ENCODE measurements around the gene JOSD1.

The JOSD1 gene

GRCh38 chr22:38696606-38697424 lies 3.9 kb downstream of the JOSD1 start:
- no peaks in the 10 kb centered on the region for H3K27me3 ChIP-seq (ENCODE audit: control insufficient read depth, insufficient read depth, low read length)
- no peak overlapping the region for H3K9ac ChIP-seq (ENCODE audit: low read depth, low read length)
- H3K4me3 ChIP-seq (ENCODE audit: low read depth, low read length): no peak overlapping the region
- no peaks in the 10 kb centered on the region for H3K36me3 ChIP-seq (ENCODE audit: control insufficient read depth, insufficient read depth, low read length)
- H3K4me1 ChIP-seq (ENCODE audit: control insufficient read depth, insufficient read depth, low read length): peaks cover 5% of the 10 kb centered on the region
- no peaks in the 10 kb centered on the region for H3K9me3 ChIP-seq (ENCODE audit: control insufficient read depth, insufficient read depth, low read length)

GRCh38 chr22:38694940-38695339 lies 5.8 kb downstream of the JOSD1 start:
- Histone ChIP-seq H3K9ac (ENCODE audit: low read depth, low read length) (no peak overlapping the region), H3K4me3 (ENCODE audit: low read depth, low read length) (no peak overlapping the region), H3K36me3 (ENCODE audit: control insufficient read depth, insufficient read depth, low read length) (no peaks in the 10 kb centered on the region), H3K4me1 (ENCODE audit: control insufficient read depth, insufficient read depth, low read length) (peaks cover 5% of the 10 kb centered on the region), H3K27me3 (ENCODE audit: control insufficient read depth, insufficient read depth, low read length) (no peaks in the 10 kb centered on the region), H3K9me3 (ENCODE audit: control insufficient read depth, insufficient read depth, low read length) (no peaks in the 10 kb centered on the region)

GRCh38 chr22:38694049-38694448 lies 6.7 kb downstream of the JOSD1 start:
- Histone ChIP-seq H3K9me3 (ENCODE audit: control insufficient read depth, insufficient read depth, low read length) (no peaks in the 10 kb centered on the region), H3K36me3 (ENCODE audit: control insufficient read depth, insufficient read depth, low read length) (no peaks in the 10 kb centered on the region), H3K27me3 (ENCODE audit: control insufficient read depth, insufficient read depth, low read length) (no peaks in the 10 kb centered on the region), H3K9ac (ENCODE audit: low read depth, low read length) (no peak overlapping the region), H3K4me1 (ENCODE audit: control insufficient read depth, insufficient read depth, low read length) (peaks cover 5% of the 10 kb centered on the region), H3K4me3 (ENCODE audit: low read depth, low read length) (no peak overlapping the region)

DNA sequence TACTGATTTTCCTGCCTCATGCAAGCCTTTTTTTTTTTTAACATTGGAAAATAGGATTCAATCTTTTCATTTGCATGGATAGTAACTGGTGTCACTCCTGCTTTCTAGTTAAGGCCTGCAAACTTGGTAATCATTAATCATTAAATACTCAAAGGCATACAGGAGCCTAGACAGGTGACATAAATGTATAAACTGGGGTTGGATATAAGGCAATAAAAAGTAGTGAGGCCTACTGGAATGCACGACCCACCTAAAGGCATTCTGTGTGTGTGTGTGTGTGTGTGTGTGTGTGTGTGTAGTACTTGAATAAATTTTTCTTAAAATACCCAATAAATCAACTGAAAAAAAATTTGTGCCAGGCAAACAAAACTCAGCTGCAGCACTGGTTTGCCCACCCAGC lies 11.1 kb downstream of the JOSD1 start:
- peaks cover 17% of the 10 kb centered on the region for H3K36me3 ChIP-seq (ENCODE audit: control insufficient read depth, insufficient read depth, low read length)

GRCh38 chr22:38685761-38686160 lies 15.0 kb downstream of the JOSD1 start:
- Histone ChIP-seq H3K9me3 (ENCODE audit: control insufficient read depth, insufficient read depth, low read length) (no peaks in the 10 kb centered on the region), H3K4me1 (ENCODE audit: control insufficient read depth, insufficient read depth, low read length) (no peaks in the 10 kb centered on the region), H3K4me3 (ENCODE audit: low read depth, low read length) (no peak overlapping the region), H3K9ac (ENCODE audit: low read depth, low read length) (no peak overlapping the region), H3K36me3 (ENCODE audit: control insufficient read depth, insufficient read depth, low read length) (peaks cover 28% of the 10 kb centered on the region), H3K27me3 (ENCODE audit: control insufficient read depth, insufficient read depth, low read length) (no peaks in the 10 kb centered on the region)

More for the DNA sequence above, 11.1 kb downstream of the JOSD1 start:
- Histone ChIP-seq H3K4me1 (ENCODE audit: control insufficient read depth, insufficient read depth, low read length) (no peaks in the 10 kb centered on the region), H3K27me3 (ENCODE audit: control insufficient read depth, insufficient read depth, low read length) (no peaks in the 10 kb centered on the region), H3K9me3 (ENCODE audit: control insufficient read depth, insufficient read depth, low read length) (no peaks in the 10 kb centered on the region), H3K4me3 (ENCODE audit: low read depth, low read length) (no peak overlapping the region), H3K9ac (ENCODE audit: low read depth, low read length) (no peak overlapping the region)

GRCh38 chr22:38684895-38685294 lies 15.8 kb downstream of the JOSD1 start:
- H3K9me3 ChIP-seq (ENCODE audit: control insufficient read depth, insufficient read depth, low read length): no peaks in the 10 kb centered on the region
- peaks cover 28% of the 10 kb centered on the region for H3K36me3 ChIP-seq (ENCODE audit: control insufficient read depth, insufficient read depth, low read length)

GRCh38 chr22:38681582-38682335 lies 19.0 kb downstream of the JOSD1 start, which contains the start of gene TOMM22:
TOMM22 (plus strand) TSS chr22:38681957; CDS start chr22:38681979, 22 bp downstream.
- H3K36me3 ChIP-seq (ENCODE audit: control insufficient read depth, insufficient read depth, low read length): peaks cover 17% of the 10 kb centered on the region
- no peaks in the 10 kb centered on the region for H3K9me3 ChIP-seq (ENCODE audit: control insufficient read depth, insufficient read depth, low read length)
- H3K27me3 ChIP-seq (ENCODE audit: control insufficient read depth, insufficient read depth, low read length): no peaks in the 10 kb centered on the region

More at GRCh38 chr22:38684895-38685294, 15.8 kb downstream of the JOSD1 start:
- H3K4me3 ChIP-seq (ENCODE audit: low read depth, low read length): no peak overlapping the region
- no peaks in the 10 kb centered on the region for H3K27me3 ChIP-seq (ENCODE audit: control insufficient read depth, insufficient read depth, low read length)
- no peak overlapping the region for H3K9ac ChIP-seq (ENCODE audit: low read depth, low read length)
- H3K4me1 ChIP-seq (ENCODE audit: control insufficient read depth, insufficient read depth, low read length): no peaks in the 10 kb centered on the region

DNA sequence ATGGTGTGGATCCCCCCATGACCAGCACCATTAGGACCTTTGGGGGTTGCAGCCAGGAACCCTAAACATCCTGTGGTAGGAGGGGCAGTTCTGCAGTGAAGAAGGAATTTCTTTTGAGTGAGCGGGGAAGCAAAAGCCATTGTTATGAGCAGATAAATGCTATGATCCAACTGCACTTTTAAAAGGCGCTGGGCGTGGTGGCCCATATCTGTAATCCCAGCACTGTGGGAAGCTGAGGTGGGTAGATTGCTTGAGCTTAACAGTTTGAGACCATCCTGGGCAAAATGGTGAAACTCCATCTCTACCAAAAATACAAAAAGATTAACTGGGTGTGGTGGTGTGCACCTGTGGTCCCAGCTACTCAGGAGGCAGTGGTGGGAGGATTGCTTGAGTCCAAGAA lies 24.9 kb downstream of the JOSD1 start:
- H3K4me1 ChIP-seq (ENCODE audit: control insufficient read depth, insufficient read depth, low read length): no peaks in the 10 kb centered on the region
- no peaks in the 10 kb centered on the region for H3K27me3 ChIP-seq (ENCODE audit: control insufficient read depth, insufficient read depth, low read length)
- H3K36me3 ChIP-seq (ENCODE audit: control insufficient read depth, insufficient read depth, low read length): peaks cover 5% of the 10 kb centered on the region
- H3K9ac ChIP-seq (ENCODE audit: low read depth, low read length): no peak overlapping the region
- no peak overlapping the region for H3K4me3 ChIP-seq (ENCODE audit: low read depth, low read length)
- H3K9me3 ChIP-seq (ENCODE audit: control insufficient read depth, insufficient read depth, low read length): no peaks in the 10 kb centered on the region

More at GRCh38 chr22:38681582-38682335, 19.0 kb downstream of the JOSD1 start, which contains the start of gene TOMM22:
- H3K4me1 ChIP-seq (ENCODE audit: control insufficient read depth, insufficient read depth, low read length): no peaks in the 10 kb centered on the region
- peak within 1 kb of the TSS; percentile 98 for H3K9ac ChIP-seq (ENCODE audit: low read depth, low read length)
- peak within 1 kb of the TSS; percentile 95 for H3K4me3 ChIP-seq (ENCODE audit: low read depth, low read length)

GRCh38 chr22:38674888-38675287 lies 25.9 kb downstream of the JOSD1 start:
- no peak overlapping the region for H3K4me3 ChIP-seq (ENCODE audit: low read depth, low read length)
- H3K9me3 ChIP-seq (ENCODE audit: control insufficient read depth, insufficient read depth, low read length): no peaks in the 10 kb centered on the region
- H3K36me3 ChIP-seq (ENCODE audit: control insufficient read depth, insufficient read depth, low read length): peaks cover 5% of the 10 kb centered on the region
- H3K4me1 ChIP-seq (ENCODE audit: control insufficient read depth, insufficient read depth, low read length): no peaks in the 10 kb centered on the region
- H3K27me3 ChIP-seq (ENCODE audit: control insufficient read depth, insufficient read depth, low read length): no peaks in the 10 kb centered on the region
- H3K9ac ChIP-seq (ENCODE audit: low read depth, low read length): no peak overlapping the region

GRCh38 chr22:38657045-38657909 lies 43.5 kb downstream of the JOSD1 start:
- peaks cover 3% of the 10 kb centered on the region for H3K4me1 ChIP-seq (ENCODE audit: control insufficient read depth, insufficient read depth, low read length)
- H3K36me3 ChIP-seq (ENCODE audit: control insufficient read depth, insufficient read depth, low read length): no peaks in the 10 kb centered on the region
- peak overlapping the region; percentile 99 for H3K9ac ChIP-seq (ENCODE audit: low read depth, low read length)
- no peaks in the 10 kb centered on the region for H3K9me3 ChIP-seq (ENCODE audit: control insufficient read depth, insufficient read depth, low read length)
- peak overlapping the region; percentile 89 for H3K4me3 ChIP-seq (ENCODE audit: low read depth, low read length)
- H3K27me3 ChIP-seq (ENCODE audit: control insufficient read depth, insufficient read depth, low read length): no peaks in the 10 kb centered on the region
